CD4-positive, alpha-beta T cell treated with Interleukin-10 for 1 hour (primary cell): ENCODE results near the gene MIA.
"Not testable (repeated sequence)": the region's sequence is repeated elsewhere in the genome, so short reads cannot be mapped to it uniquely, and the experiment has no call there.

ENCODE experiments used
- DNase-seq: peaks from one replicate; pipeline ENCODE4 v3.0.0-alpha.2; 2020

The MIA gene

GRCh38 chr19:40804783-40805242 lies 29.5 kb downstream of the MIA start:
- peak; percentile 39 for DNase-seq

- peak; percentile 70 for DNase-seq
These were observed 30.0 kb downstream of the MIA start for GRCh38 chr19:40805258-40805868.

GRCh38 chr19:40806423-40807146 lies 31.3 kb downstream of the MIA start:
- peak; percentile 94 for DNase-seq

GRCh38 chr19:40807147-40808020 lies 32.1 kb downstream of the MIA start:
- DNase-seq = peak; percentile 51

GRCh38 chr19:40808021-40808325 lies 32.7 kb downstream of the MIA start:
- DNase-seq = no peak

- no peak for DNase-seq
These were observed 33.2 kb downstream of the MIA start for GRCh38 chr19:40808497-40808896.

- DNase-seq = no peak
These were observed 34.2 kb downstream of the MIA start for GRCh38 chr19:40809358-40810086.

- no peak for DNase-seq
These were observed 34.8 kb downstream of the MIA start for GRCh38 chr19:40810160-40810559.

GRCh38 chr19:40810649-40811408 lies 35.5 kb downstream of the MIA start:
- peak; percentile 63 for DNase-seq

GRCh38 chr19:40811478-40812341 lies 36.4 kb downstream of the MIA start:
- peak; percentile 34 for DNase-seq

GRCh38 chr19:40812571-40812970 lies 37.2 kb downstream of the MIA start:
- not testable (repeated sequence) for DNase-seq

- DNase-seq = no peak
These were observed 37.9 kb downstream of the MIA start for GRCh38 chr19:40813182-40813581.

GRCh38 chr19:40815223-40815622 lies 39.9 kb downstream of the MIA start:
- no peak for DNase-seq

GRCh38 chr19:40818480-40819399 lies 43.4 kb downstream of the MIA start:
- DNase-seq = peak; percentile 85

GRCh38 chr19:40819479-40820234 lies 44.3 kb downstream of the MIA start:
- peak; percentile 76 for DNase-seq

GRCh38 chr19:40822161-40822560 lies 46.8 kb downstream of the MIA start:
- DNase-seq = no peak

- DNase-seq = not testable (repeated sequence)
These were observed 47.6 kb downstream of the MIA start for GRCh38 chr19:40822704-40823553.

GRCh38 chr19:40824916-40825315 lies 49.6 kb downstream of the MIA start:
- DNase-seq = not testable (repeated sequence)
